Tibial nerve (tissue), 4 donors: ENCODE measurements around the gene EIF5A. TPM values are rescaled to one million over a fixed set of nuclear protein-coding genes. Genes with fewer than 3 reads are reported as not detected.

Experiments used
- DNase-seq, 2 donors: peaks; one replicate each; pipeline ENCODE4 v3.0.0-alpha.2; 2019; ENCODE audit warnings: low spot score in 2 of 2
- H3K27ac ChIP-seq, 4 donors: fragments of 200-600 bp; sonication (generic) in 3 of 4; one replicate each; pipeline ENCODE4 v1.5.1; 2017 to 2019; ENCODE audit warnings: mild to moderate bottlenecking in 1 of 4
- H3K27me3 ChIP-seq, 2 donors: fragments of 200-600 bp; sonication (generic) in 1 of 2; one replicate each; pipeline versions ENCODE4 v1.5.1 to v1.6.0; 2017 to 2019
- H3K36me3 ChIP-seq, 3 donors: fragments of 200-600 bp; sonication (generic); one replicate each; pipeline ENCODE4 v1.5.1; 2018 to 2019
- H3K4me1 ChIP-seq, 4 donors: fragments of 200-600 bp; sonication (generic) in 3 of 4; one replicate each; pipeline ENCODE4 v1.5.1; 2017 to 2019
- H3K4me3 ChIP-seq, 4 donors: fragments of 200-600 bp; sonication (generic) in 3 of 4; one replicate each; pipeline ENCODE4 v1.5.1; 2017 to 2019; ENCODE audit warnings: mild to moderate bottlenecking in 1 of 4, moderate library complexity in 1 of 4
- H3K9me3 ChIP-seq, 4 donors: fragments of 200-600 bp; sonication (generic) in 3 of 4; one replicate each; pipeline ENCODE4 v1.5.1; 2017 to 2019
- EP300 ChIP-seq, 2 donors: sonication (generic); formaldehyde crosslinking; IDR thresholded peaks; one replicate each; pipeline ENCODE4 v1.6.1; 2017; ENCODE audit warnings: antibody characterized with exemption in 2 of 2, mild to moderate bottlenecking in 1 of 2
- POLR2A ChIP-seq, 2 donors: fragments of 450-650 bp; IDR thresholded peaks; one replicate each; pipeline ENCODE4 v1.6.1; 2017; ENCODE audit warnings: antibody characterized with exemption in 2 of 2, mild to moderate bottlenecking in 2 of 2, moderate library complexity in 2 of 2
- WGBS, 2 donors: methylation state at CpG; one replicate each; pipeline ENCODE4 v1.1.5; 2018; 5-methylcytosine and 5-hydroxymethylcytosine counted together
- total RNA-seq, 4 donors: library from RNA; depleted of rRNA; stranded (reverse); fragments of >200 nt; gene quantifications; one replicate each; pipeline ENCODE4 v1.1.0, GENCODE V29; 2016
- TF ChIP-seq, protein P1 (sequence below), 5 experiments: fragments of 200-600 bp in 3 of 5; fragments of 450-650 bp in 2 of 5; sonication (generic) in 3 of 5; IDR thresholded peaks; one replicate each; pipeline ENCODE4 v1.5.1; 2016 to 2019; ENCODE audit warnings: antibody characterized with exemption in 5 of 5, mild to moderate bottlenecking in 3 of 5, moderate library complexity in 2 of 5

The EIF5A gene
- total RNA-seq, 4 donors from 2014 or later: 106 to 278 (median 132) TPM

DNA sequence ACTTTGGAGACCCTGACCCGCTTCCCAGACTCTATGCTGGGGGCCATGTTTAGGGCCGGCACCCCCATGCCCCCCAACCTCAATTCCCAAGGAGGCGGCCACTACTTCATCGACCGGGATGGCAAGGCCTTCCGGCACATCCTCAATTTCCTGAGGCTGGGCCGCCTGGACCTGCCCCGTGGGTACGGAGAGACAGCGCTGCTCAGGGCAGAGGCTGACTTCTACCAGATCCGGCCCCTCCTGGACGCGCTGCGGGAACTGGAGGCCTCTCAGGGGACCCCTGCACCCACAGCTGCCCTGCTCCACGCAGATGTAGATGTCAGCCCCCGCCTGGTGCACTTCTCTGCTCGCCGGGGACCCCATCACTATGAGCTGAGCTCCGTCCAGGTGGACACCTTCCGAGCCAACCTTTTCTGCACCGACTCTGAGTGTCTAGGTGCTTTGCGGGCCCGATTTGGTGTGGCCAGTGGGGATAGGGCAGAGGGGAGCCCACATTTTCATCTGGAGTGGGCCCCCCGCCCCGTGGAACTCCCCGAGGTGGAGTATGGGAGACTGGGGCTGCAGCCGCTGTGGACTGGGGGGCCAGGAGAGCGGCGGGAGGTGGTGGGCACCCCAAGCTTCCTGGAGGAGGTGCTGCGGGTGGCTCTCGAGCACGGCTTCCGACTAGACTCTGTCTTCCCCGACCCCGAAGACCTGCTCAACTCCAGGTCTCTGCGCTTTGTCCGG is 45.6 kb downstream of the EIF5A start:
- no peaks in the 10 kb centered on the region for H3K36me3 ChIP-seq
- peak overlapping the region; percentile 71 to 95 (median 76) for H3K4me3 ChIP-seq
- WGBS, 2 donors: 75 to 78% methylated on average over 37 of the region's 37 CpGs
- H3K4me1 ChIP-seq: peaks cover 0 to 81% (median 48%) of the 10 kb centered on the region in 4 donors
- H3K9me3 ChIP-seq: no peaks in the 10 kb centered on the region
- DNase-seq: no peak
- no peaks in the 10 kb centered on the region for H3K27me3 ChIP-seq
- TF ChIP-seq POLR2A (IDR thresholded peaks at IDR 0.05): no peak
- TF ChIP-seq EP300 (IDR thresholded peaks at IDR 0.05): no peak
- TF ChIP-seq, protein P1, sequence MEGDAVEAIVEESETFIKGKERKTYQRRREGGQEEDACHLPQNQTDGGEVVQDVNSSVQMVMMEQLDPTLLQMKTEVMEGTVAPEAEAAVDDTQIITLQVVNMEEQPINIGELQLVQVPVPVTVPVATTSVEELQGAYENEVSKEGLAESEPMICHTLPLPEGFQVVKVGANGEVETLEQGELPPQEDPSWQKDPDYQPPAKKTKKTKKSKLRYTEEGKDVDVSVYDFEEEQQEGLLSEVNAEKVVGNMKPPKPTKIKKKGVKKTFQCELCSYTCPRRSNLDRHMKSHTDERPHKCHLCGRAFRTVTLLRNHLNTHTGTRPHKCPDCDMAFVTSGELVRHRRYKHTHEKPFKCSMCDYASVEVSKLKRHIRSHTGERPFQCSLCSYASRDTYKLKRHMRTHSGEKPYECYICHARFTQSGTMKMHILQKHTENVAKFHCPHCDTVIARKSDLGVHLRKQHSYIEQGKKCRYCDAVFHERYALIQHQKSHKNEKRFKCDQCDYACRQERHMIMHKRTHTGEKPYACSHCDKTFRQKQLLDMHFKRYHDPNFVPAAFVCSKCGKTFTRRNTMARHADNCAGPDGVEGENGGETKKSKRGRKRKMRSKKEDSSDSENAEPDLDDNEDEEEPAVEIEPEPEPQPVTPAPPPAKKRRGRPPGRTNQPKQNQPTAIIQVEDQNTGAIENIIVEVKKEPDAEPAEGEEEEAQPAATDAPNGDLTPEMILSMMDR (IDR thresholded peaks at IDR 0.05): no peak
- H3K27ac ChIP-seq: peak overlapping the region; percentile 91 to 100 (median 96)

DNA sequence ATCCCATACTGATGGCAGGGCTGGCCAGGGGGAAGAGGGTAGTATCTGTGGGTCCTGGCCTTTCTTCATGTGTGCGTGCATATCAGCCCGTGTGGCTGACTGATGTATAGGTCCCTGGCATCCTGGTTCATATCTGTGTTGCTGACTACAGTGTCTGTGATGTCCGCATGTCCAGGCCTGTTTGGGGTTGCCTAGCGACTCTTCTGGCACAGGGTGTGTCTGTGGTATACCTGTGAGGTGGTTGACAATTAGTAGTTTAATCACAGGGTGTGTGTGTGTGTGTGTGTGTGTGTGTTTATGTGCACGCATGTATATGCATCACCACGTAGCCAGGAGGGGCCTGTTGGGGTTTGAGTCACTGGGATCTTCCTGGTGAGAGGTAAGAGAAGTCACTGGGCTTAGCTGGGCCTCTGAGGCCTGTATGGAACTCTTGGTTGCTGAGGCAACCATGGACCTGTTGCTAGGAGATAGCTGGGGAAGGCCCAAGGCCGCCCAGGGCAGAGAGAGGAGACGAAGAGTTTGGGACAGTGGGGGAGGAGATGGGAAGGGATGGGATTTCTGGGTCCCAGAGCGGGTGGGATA is 46.9 kb downstream of the EIF5A start:
- Histone ChIP-seq H3K9me3 (no peaks in the 10 kb centered on the region), H3K36me3 (no peaks in the 10 kb centered on the region), H3K27me3 (no peaks in the 10 kb centered on the region), H3K27ac (peak overlapping the region; percentile 91 to 100 (median 96)), H3K4me1 (peaks cover 0 to 68% (median 39%) of the 10 kb centered on the region in 4 donors), H3K4me3 (peak overlapping the region in 2 of 4 donors; percentile 71 to 95)
- WGBS, 2 donors: 66 to 68% methylated on average over 9 of the region's 9 CpGs
- DNase-seq: no peak
- no peak for TF ChIP-seq POLR2A (IDR thresholded peaks at IDR 0.05)
- TF ChIP-seq, protein P1 (IDR thresholded peaks at IDR 0.05): no peak
- TF ChIP-seq EP300 (IDR thresholded peaks at IDR 0.05): no peak

DNA sequence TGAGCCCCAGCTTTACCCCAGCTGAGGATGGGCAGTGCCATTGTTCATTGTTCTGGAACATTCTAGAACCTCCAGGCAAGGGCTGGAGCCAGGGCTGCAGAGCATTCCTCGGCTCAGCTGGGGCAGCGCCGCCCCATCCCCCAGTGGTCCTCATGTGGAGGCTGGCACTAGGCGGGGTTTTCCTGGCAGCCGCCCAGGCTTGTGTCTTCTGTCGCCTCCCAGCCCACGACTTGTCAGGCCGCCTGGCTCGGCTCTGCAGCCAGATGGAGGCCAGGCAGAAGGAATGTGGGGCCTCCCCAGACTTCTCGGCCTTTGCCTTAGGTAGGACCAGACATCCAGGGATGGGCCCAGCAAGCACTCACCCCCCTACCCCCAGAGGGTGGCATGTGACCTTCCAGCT is 47.6 kb downstream of the EIF5A start, which contains the start of gene TMEM95:
Gene TMEM95, plus strand, starts transcription at position 104 of the 400 bp plus-strand sequence. Its CDS starts 49 bp downstream, at position 153.
- peak in 1 of 2 donors; percentile 47 for DNase-seq
- H3K27me3 ChIP-seq: no peaks in the 10 kb centered on the region
- peak within 1 kb of the TSS; percentile 91 to 100 (median 96) for H3K27ac ChIP-seq
- H3K9me3 ChIP-seq: no peaks in the 10 kb centered on the region
- peak within 1 kb of the TSS in 2 of 4 donors; percentile 71 to 95 for H3K4me3 ChIP-seq
- TF ChIP-seq EP300 (IDR thresholded peaks at IDR 0.05): peak in 1 of 2 donors; percentile 92
- TF ChIP-seq, protein P1 (IDR thresholded peaks at IDR 0.05): peak in 1 of 5 experiments; percentile 12
- peak in 1 of 2 donors; percentile 13 for TF ChIP-seq POLR2A (IDR thresholded peaks at IDR 0.05)
- 27 to 45% methylated on average over 9 to 10 of the region's 10 CpGs for WGBS, 2 donors
- peaks cover 0 to 62% (median 32%) of the 10 kb centered on the region in 4 donors for H3K4me1 ChIP-seq
- H3K36me3 ChIP-seq: no peaks in the 10 kb centered on the region

DNA sequence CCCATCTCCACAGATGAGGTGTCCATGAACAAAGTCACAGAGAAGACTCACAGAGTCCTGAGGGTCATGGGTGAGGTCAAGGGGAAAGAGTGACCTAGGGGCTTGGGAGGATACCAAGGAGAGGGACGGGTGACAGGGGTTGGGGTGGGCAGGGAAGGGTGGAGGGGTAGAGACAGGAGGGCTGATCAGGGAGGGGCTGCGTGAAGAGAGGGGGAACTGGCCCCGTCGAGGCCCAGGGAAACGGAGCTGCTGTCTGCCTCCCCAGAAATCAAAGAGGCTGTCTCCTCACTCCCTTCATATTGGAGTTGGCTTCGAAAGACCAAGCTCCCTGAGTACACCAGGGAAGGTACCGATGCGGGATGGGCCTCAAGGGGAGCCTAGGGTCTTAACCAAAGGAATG is 48.1 kb downstream of the EIF5A start:
- Histone ChIP-seq H3K36me3 (no peaks in the 10 kb centered on the region), H3K4me1 (peaks cover 0 to 56% (median 29%) of the 10 kb centered on the region in 4 donors), H3K9me3 (no peaks in the 10 kb centered on the region), H3K27ac (peak overlapping the region; percentile 91 to 100 (median 96)), H3K4me3 (peak overlapping the region in 1 of 4 donors; percentile 71), H3K27me3 (no peaks in the 10 kb centered on the region)
- DNase-seq: no peak
- TF ChIP-seq, protein P1 (IDR thresholded peaks at IDR 0.05): no peak
- no peak for TF ChIP-seq POLR2A (IDR thresholded peaks at IDR 0.05)
- TF ChIP-seq EP300 (IDR thresholded peaks at IDR 0.05): no peak
- 59 to 62% methylated on average over 8 of the region's 8 CpGs for WGBS, 2 donors
